Esophagus muscularis mucosa (tissue), 4 donors: Measurements from ENCODE around the gene CTF1. TPM values are rescaled to one million over a fixed set of nuclear protein-coding genes. Genes with fewer than 3 reads are reported as not detected.

Experiments used
- DNase-seq: peaks from one replicate; pipeline ENCODE4 v3.0.0-alpha.2; 2017; ENCODE audit errors: extremely low spot score
- H3K27ac ChIP-seq, 4 donors: fragments of 200-600 bp; sonication (generic); replicated peaks in 1 of 4; 1 replicate in 3 of 4; 2 replicates in 1 of 4; pipeline ENCODE4 v1.5.1; 2016 to 2019; ENCODE audit warnings: mild to moderate bottlenecking in 1 of 4
- H3K27me3 ChIP-seq, 4 donors: fragments of 200-600 bp; sonication (generic); one replicate each; pipeline versions ENCODE4 v1.5.1 to v1.6.0; 2016 to 2019
- H3K36me3 ChIP-seq, 4 donors: fragments of 200-600 bp; sonication (generic); one replicate each; pipeline ENCODE4 v1.5.1; 2016 to 2019
- H3K4me1 ChIP-seq, 4 donors: fragments of 200-600 bp; sonication (generic); one replicate each; pipeline ENCODE4 v1.5.1; 2016 to 2019
- H3K4me3 ChIP-seq, 4 donors: fragments of 200-600 bp; sonication (generic); 1 replicate in 2 of 4; 2 replicates in 2 of 4; pipeline ENCODE4 v1.5.1; 2016 to 2019; ENCODE audit warnings: mild to moderate bottlenecking in 4 of 4, moderate library complexity in 1 of 4
- H3K9me3 ChIP-seq, 4 donors: fragments of 200-600 bp; sonication (generic); 1 replicate in 3 of 4; 2 replicates in 1 of 4; pipeline ENCODE4 v1.5.1; 2016 to 2019
- CTCF ChIP-seq, 3 experiments: fragments of 200-600 bp in 2 of 3; fragments of 450-650 bp in 1 of 3; sonication (generic) in 2 of 3; IDR thresholded peaks; one replicate each; pipeline ENCODE4 v1.5.1; 2017 to 2019; ENCODE audit warnings: antibody characterized with exemption in 3 of 3, mild to moderate bottlenecking in 2 of 3, moderate library complexity in 1 of 3
- EP300 ChIP-seq: sonication (generic); formaldehyde crosslinking; IDR thresholded peaks from one replicate; pipeline ENCODE4 v1.6.1; 2017; ENCODE audit warnings: antibody characterized with exemption
- POLR2A ChIP-seq: fragments of 450-650 bp; IDR thresholded peaks from one replicate; pipeline ENCODE4 v1.6.1; 2017; ENCODE audit warnings: antibody characterized with exemption, moderate library complexity, mild to moderate bottlenecking, low read depth
- POLR2AphosphoS5 ChIP-seq, 2 donors: sonication (generic); formaldehyde crosslinking; IDR thresholded peaks; one replicate each; pipeline ENCODE4 v1.6.1; 2017; ENCODE audit warnings: antibody characterized with exemption in 2 of 2
- WGBS: methylation state at CpG from one replicate; pipeline ENCODE4 v1.1.5; 2018; 5-methylcytosine and 5-hydroxymethylcytosine counted together
- intact Hi-C: fragments of 100-400 bp; cut with DNase I; formaldehyde crosslinking; loops from one replicate; pipeline ENCODE4 v1.15.1; 2023
- total RNA-seq, 4 donors: library from RNA; depleted of rRNA; stranded (reverse); fragments of >200 nt; gene quantifications; one replicate each; pipeline versions ENCODE4 v1.1.0 to v1.2.1, GENCODE V29; 2016

CTF1 gene
- total RNA-seq, result 10 to 100 TPM in 2 of 4 donors, 1 to 10 TPM in 2; 6.2 to 18.8 (median 10.9) TPM

DNA sequence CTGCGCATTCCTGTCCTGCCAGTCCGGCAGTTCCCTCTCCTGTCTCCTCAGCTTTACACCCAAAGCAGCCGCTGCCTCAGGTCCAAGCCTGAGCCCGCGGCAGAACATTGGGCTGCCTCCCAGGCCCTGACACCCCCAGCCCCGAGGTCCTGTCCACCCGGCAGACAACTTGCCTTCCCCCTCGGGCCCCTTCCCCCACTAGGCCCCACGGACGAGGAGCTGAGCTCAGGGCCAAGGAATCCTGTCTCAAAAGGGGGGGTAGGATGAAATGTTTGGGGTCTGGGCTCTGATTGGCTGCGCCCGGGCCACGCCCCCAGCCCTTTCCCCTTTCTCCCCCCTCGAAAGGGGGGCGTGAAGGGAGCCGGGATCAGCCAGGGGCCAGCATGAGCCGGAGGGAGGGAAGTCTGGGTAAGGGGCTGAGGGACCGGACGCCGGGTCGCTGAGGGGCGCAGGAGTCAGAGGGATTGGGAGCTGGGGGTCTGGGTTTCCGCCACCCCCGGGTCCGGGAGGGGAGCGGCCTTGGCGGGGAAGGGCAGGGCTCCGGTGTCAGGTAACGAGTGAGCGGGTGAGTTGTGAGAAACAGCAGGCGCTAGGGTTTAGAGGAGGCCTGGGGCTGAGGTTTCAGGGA lies at the start of gene CTF1:
Gene CTF1 (plus strand): TSS at position 354 of the 628 bp plus-strand sequence. CDS start 30 bp downstream, at position 384.
- Histone ChIP-seq H3K27me3 (no peaks in the 10 kb centered on the region), H3K9me3 (no peaks in the 10 kb centered on the region), H3K36me3 (peaks cover 0 to 14% (median 10%) of the 10 kb centered on the region in 4 donors), H3K27ac (peak within 1 kb of the TSS; percentile 96 to 99 (median 98)), H3K4me3 (peak within 1 kb of the TSS; percentile 63 to 71 (median 68)), H3K4me1 (peaks cover 35 to 55% (median 49%) of the 10 kb centered on the region in 4 donors)
- intact Hi-C loops, result no loop called here
- DNase-seq, result peak; percentile 95
- TF ChIP-seq CTCF (IDR thresholded peaks at IDR 0.05), result no peak
- peak; percentile 19 for TF ChIP-seq POLR2A
- peak; percentile 73 to 89 for TF ChIP-seq POLR2AphosphoS5 (IDR thresholded peaks at IDR 0.05)
- WGBS, result 18% methylated on average over 25 of the region's 31 CpGs

DNA sequence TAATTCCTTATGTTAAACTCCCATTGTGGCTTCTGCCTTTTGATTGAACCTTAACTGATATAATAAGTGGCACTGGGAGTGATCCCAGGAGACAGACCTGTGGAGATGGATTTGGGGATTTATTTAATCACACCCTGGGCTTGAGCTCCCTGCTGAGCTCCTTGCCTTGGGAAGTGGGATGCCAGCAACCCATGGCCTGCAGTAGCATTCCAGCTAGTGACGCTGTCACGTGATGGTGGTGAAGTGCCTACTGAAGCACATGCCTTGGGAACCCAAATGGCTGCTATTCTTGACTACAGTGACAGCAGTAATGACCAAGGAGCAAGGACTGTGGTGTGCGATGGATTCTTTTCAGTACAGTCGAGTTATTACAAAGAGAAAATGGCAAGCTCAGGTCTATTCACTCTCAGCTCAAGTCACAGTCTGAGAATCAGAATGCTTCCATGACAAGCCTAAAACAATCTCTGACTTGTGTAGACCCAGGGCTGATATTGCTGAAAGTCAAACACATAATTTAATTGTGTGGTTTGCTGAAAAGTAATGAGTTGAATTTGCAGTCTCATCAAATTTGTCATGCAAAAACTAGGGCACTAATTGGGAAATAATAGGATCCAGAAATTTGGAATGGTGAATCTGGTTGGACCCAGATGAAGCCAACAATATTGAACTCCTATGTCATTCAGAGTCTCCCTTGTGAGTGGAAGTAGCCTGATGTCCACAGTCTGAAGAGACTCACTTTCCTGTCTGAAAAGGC lies 49.6 kb upstream of the CTF1 start:
- no peak for DNase-seq
- WGBS, result 90% methylated on average over 4 of the region's 4 CpGs
- H3K9me3 ChIP-seq, result no peaks in the 10 kb centered on the region
- H3K4me3 ChIP-seq, result no peak overlapping the region
- peaks cover 0 to 7% (median 0%) of the 10 kb centered on the region in 4 donors for H3K36me3 ChIP-seq
- no peaks in the 10 kb centered on the region for H3K27me3 ChIP-seq
- TF ChIP-seq CTCF (IDR thresholded peaks at IDR 0.05), result no peak
- TF ChIP-seq POLR2A, result no peak
- TF ChIP-seq POLR2AphosphoS5 (IDR thresholded peaks at IDR 0.05), result no peak
- no peak for TF ChIP-seq EP300
- no peak overlapping the region for H3K27ac ChIP-seq
- intact Hi-C loops, result no loop called here
- H3K4me1 ChIP-seq, result peaks cover 11 to 15% (median 13%) of the 10 kb centered on the region in 4 donors

- intact Hi-C loops, result no loop called here
Measured at GRCh38 chr16:30850246-30850645, 46.2 kb upstream of the CTF1 start.

GRCh38 chr16:30853758-30854157 lies 42.7 kb upstream of the CTF1 start:
- H3K4me1 ChIP-seq, result no peaks in the 10 kb centered on the region
- no peaks in the 10 kb centered on the region for H3K27me3 ChIP-seq
- no peak overlapping the region for H3K27ac ChIP-seq
- peaks cover 0 to 30% (median 0%) of the 10 kb centered on the region in 4 donors for H3K36me3 ChIP-seq
- WGBS, result 97% methylated on average over 2 of the region's 2 CpGs
- TF ChIP-seq EP300 (no peak), POLR2A (no peak), POLR2AphosphoS5 (IDR thresholded peaks at IDR 0.05) (no peak), CTCF (IDR thresholded peaks at IDR 0.05) (no peak)
- no peaks in the 10 kb centered on the region for H3K9me3 ChIP-seq
- H3K4me3 ChIP-seq, result no peak overlapping the region
- intact Hi-C loops, result no loop called here
- no peak for DNase-seq

More at GRCh38 chr16:30850246-30850645, 46.2 kb upstream of the CTF1 start:
- no peaks in the 10 kb centered on the region for H3K9me3 ChIP-seq
- peaks cover 0 to 25% (median 0%) of the 10 kb centered on the region in 4 donors for H3K36me3 ChIP-seq
- DNase-seq, result no peak
- WGBS, result 78% methylated on average over 1 of the region's 1 CpG
- H3K27me3 ChIP-seq, result no peaks in the 10 kb centered on the region
- H3K4me3 ChIP-seq, result no peak overlapping the region
- H3K4me1 ChIP-seq, result peaks cover 5 to 6% (median 5%) of the 10 kb centered on the region in 4 donors
- no peak overlapping the region for H3K27ac ChIP-seq
- TF ChIP-seq EP300 (no peak), POLR2AphosphoS5 (IDR thresholded peaks at IDR 0.05) (no peak), POLR2A (no peak), CTCF (IDR thresholded peaks at IDR 0.05) (no peak)
